ENCODE measurements around the gene R3HDM2. TPM values are rescaled to one million over a fixed set of nuclear protein-coding genes. Genes with fewer than 3 reads are reported as not detected.
"Not testable (repeated sequence)": the region's sequence is repeated elsewhere in the genome, so short reads cannot be mapped to it uniquely, and the experiment has no call there.

The R3HDM2 gene
- total RNA-seq, 1 donor from 2014 or later: 19.2 TPM

GRCh38 chr12:57342207-57342691, 88.6 kb downstream of the R3HDM2 start:
- no peak for FAIRE-seq
- Mint-ChIP-seq H3K4me1 (ENCODE audit: low read depth, unreplicated experiment) (peaks cover 22% of the 10 kb centered on the region), H3K9me3 (ENCODE audit: unreplicated experiment) (no peaks in the 10 kb centered on the region), H3K4me3 (ENCODE audit: unreplicated experiment) (peak overlapping the region; percentile 79), H3K36me3 (ENCODE audit: low read depth, unreplicated experiment) (peaks cover 2% of the 10 kb centered on the region), H3K27me3 (ENCODE audit: low read depth, unreplicated experiment) (no peaks in the 10 kb centered on the region), H3K27ac (ENCODE audit: unreplicated experiment) (peak overlapping the region; percentile 70)
- H2AFZ ChIP-seq (ENCODE audit: low read depth, low read length): no peak overlapping the region
- no peak overlapping the region for H3K4me3 ChIP-seq (ENCODE audit: insufficient read depth, low read depth, low read length)
- no peak overlapping the region for H3K9ac ChIP-seq (ENCODE audit: low read length)
- no peak overlapping the region for H3K27ac ChIP-seq (ENCODE audit: low read depth, low read length)
- no peaks in the 10 kb centered on the region for H3K79me2 ChIP-seq (ENCODE audit: insufficient read depth, low read length)
- H3K27me3 ChIP-seq (ENCODE audit: insufficient read depth, low read length): no peaks in the 10 kb centered on the region
- TF ChIP-seq, protein P1, sequence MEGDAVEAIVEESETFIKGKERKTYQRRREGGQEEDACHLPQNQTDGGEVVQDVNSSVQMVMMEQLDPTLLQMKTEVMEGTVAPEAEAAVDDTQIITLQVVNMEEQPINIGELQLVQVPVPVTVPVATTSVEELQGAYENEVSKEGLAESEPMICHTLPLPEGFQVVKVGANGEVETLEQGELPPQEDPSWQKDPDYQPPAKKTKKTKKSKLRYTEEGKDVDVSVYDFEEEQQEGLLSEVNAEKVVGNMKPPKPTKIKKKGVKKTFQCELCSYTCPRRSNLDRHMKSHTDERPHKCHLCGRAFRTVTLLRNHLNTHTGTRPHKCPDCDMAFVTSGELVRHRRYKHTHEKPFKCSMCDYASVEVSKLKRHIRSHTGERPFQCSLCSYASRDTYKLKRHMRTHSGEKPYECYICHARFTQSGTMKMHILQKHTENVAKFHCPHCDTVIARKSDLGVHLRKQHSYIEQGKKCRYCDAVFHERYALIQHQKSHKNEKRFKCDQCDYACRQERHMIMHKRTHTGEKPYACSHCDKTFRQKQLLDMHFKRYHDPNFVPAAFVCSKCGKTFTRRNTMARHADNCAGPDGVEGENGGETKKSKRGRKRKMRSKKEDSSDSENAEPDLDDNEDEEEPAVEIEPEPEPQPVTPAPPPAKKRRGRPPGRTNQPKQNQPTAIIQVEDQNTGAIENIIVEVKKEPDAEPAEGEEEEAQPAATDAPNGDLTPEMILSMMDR (IDR thresholded peaks at IDR 0.05; ENCODE audit: insufficient read depth, low read depth, low read length): no peak
- no peak for TF ChIP-seq EZH2 (IDR thresholded peaks at IDR 0.05; ENCODE audit: insufficient read depth, low read length)
- H3K36me3 ChIP-seq (ENCODE audit: insufficient read depth, low read length): no peaks in the 10 kb centered on the region
- no peaks in the 10 kb centered on the region for H3K4me1 ChIP-seq (ENCODE audit: insufficient read depth, low read length)
- peak overlapping the region; percentile 58 for H3K4me2 ChIP-seq (ENCODE audit: low read length)
- no peaks in the 10 kb centered on the region for H4K20me1 ChIP-seq (ENCODE audit: insufficient read depth, low read length)
- peak; percentile 52 for DNase-seq (ENCODE audit: low read depth)
- H3K9me3 ChIP-seq (ENCODE audit: insufficient read depth, low read depth, low read length): no peaks in the 10 kb centered on the region

GRCh38 chr12:57341275-57341990, 89.4 kb downstream of the R3HDM2 start:
- Histone ChIP-seq H3K4me3 (ENCODE audit: insufficient read depth, low read depth, low read length) (no peak overlapping the region), H3K27me3 (ENCODE audit: insufficient read depth, low read length) (no peaks in the 10 kb centered on the region), H3K9me3 (ENCODE audit: insufficient read depth, low read depth, low read length) (no peaks in the 10 kb centered on the region), H4K20me1 (ENCODE audit: insufficient read depth, low read length) (no peaks in the 10 kb centered on the region), H3K27ac (ENCODE audit: low read depth, low read length) (no peak overlapping the region), H3K9ac (ENCODE audit: low read length) (no peak overlapping the region), H3K4me1 (ENCODE audit: insufficient read depth, low read length) (no peaks in the 10 kb centered on the region), H3K4me2 (ENCODE audit: low read length) (no peak overlapping the region), H3K79me2 (ENCODE audit: insufficient read depth, low read length) (no peaks in the 10 kb centered on the region), H3K36me3 (ENCODE audit: insufficient read depth, low read length) (no peaks in the 10 kb centered on the region), H2AFZ (ENCODE audit: low read depth, low read length) (no peak overlapping the region)
- peaks cover 2% of the 10 kb centered on the region for H3K36me3 Mint-ChIP-seq (ENCODE audit: low read depth, unreplicated experiment)
- DNase-seq (ENCODE audit: low read depth) (peak; percentile 14), FAIRE-seq (no peak)
- TF ChIP-seq, protein P1 (IDR thresholded peaks at IDR 0.05; ENCODE audit: insufficient read depth, low read depth, low read length): no peak
- no peak for TF ChIP-seq EZH2 (IDR thresholded peaks at IDR 0.05; ENCODE audit: insufficient read depth, low read length)
- H3K9me3 Mint-ChIP-seq (ENCODE audit: unreplicated experiment): no peaks in the 10 kb centered on the region
- H3K27ac Mint-ChIP-seq (ENCODE audit: unreplicated experiment): peak overlapping the region; percentile 77
- H3K27me3 Mint-ChIP-seq (ENCODE audit: low read depth, unreplicated experiment): no peaks in the 10 kb centered on the region
- peaks cover 22% of the 10 kb centered on the region for H3K4me1 Mint-ChIP-seq (ENCODE audit: low read depth, unreplicated experiment)
- peak overlapping the region; percentile 37 for H3K4me3 Mint-ChIP-seq (ENCODE audit: unreplicated experiment)

- Mint-ChIP-seq H3K9me3 (ENCODE audit: unreplicated experiment) (no peaks in the 10 kb centered on the region), H3K36me3 (ENCODE audit: low read depth, unreplicated experiment) (peaks cover 2% of the 10 kb centered on the region), H3K27me3 (ENCODE audit: low read depth, unreplicated experiment) (no peaks in the 10 kb centered on the region), H3K4me3 (ENCODE audit: unreplicated experiment) (no peak overlapping the region), H3K27ac (ENCODE audit: unreplicated experiment) (peak overlapping the region; percentile 41), H3K4me1 (ENCODE audit: low read depth, unreplicated experiment) (peaks cover 22% of the 10 kb centered on the region)
- H3K79me2 ChIP-seq (ENCODE audit: insufficient read depth, low read length): no peaks in the 10 kb centered on the region
- peak; percentile 86 for DNase-seq (ENCODE audit: low read depth)
- no peak overlapping the region for H2AFZ ChIP-seq (ENCODE audit: low read depth, low read length)
- H3K4me3 ChIP-seq (ENCODE audit: insufficient read depth, low read depth, low read length): no peak overlapping the region
- TF ChIP-seq, protein P1 (IDR thresholded peaks at IDR 0.05; ENCODE audit: insufficient read depth, low read depth, low read length): no peak
- no peak for TF ChIP-seq EZH2 (IDR thresholded peaks at IDR 0.05; ENCODE audit: insufficient read depth, low read length)
- H3K27ac ChIP-seq (ENCODE audit: low read depth, low read length): no peak overlapping the region
- no peak for FAIRE-seq
- H3K27me3 ChIP-seq (ENCODE audit: insufficient read depth, low read length): no peaks in the 10 kb centered on the region
- no peak overlapping the region for H3K9ac ChIP-seq (ENCODE audit: low read length)
- no peaks in the 10 kb centered on the region for H3K9me3 ChIP-seq (ENCODE audit: insufficient read depth, low read depth, low read length)
- H3K4me2 ChIP-seq (ENCODE audit: low read length): peak overlapping the region; percentile 2
- no peaks in the 10 kb centered on the region for H3K36me3 ChIP-seq (ENCODE audit: insufficient read depth, low read length)
- H4K20me1 ChIP-seq (ENCODE audit: insufficient read depth, low read length): no peaks in the 10 kb centered on the region
- H3K4me1 ChIP-seq (ENCODE audit: insufficient read depth, low read length): no peaks in the 10 kb centered on the region
Observed at GRCh38 chr12:57340104-57340503, 90.7 kb downstream of the R3HDM2 start.

- not testable (repeated sequence) for H3K9ac ChIP-seq (ENCODE audit: low read length); H3K4me2 ChIP-seq (ENCODE audit: low read length); H3K27me3 ChIP-seq (ENCODE audit: insufficient read depth, low read length); H3K27ac ChIP-seq (ENCODE audit: low read depth, low read length); H3K4me3 ChIP-seq (ENCODE audit: insufficient read depth, low read depth, low read length); H2AFZ ChIP-seq (ENCODE audit: low read depth, low read length); H3K27me3 Mint-ChIP-seq (ENCODE audit: low read depth, unreplicated experiment); H3K4me1 ChIP-seq (ENCODE audit: insufficient read depth, low read length); H3K4me3 Mint-ChIP-seq (ENCODE audit: unreplicated experiment); H3K36me3 ChIP-seq (ENCODE audit: insufficient read depth, low read length); H3K79me2 ChIP-seq (ENCODE audit: insufficient read depth, low read length); H3K27ac Mint-ChIP-seq (ENCODE audit: unreplicated experiment); DNase-seq (ENCODE audit: low read depth); H3K36me3 Mint-ChIP-seq (ENCODE audit: low read depth, unreplicated experiment); H3K9me3 Mint-ChIP-seq (ENCODE audit: unreplicated experiment); FAIRE-seq; H3K9me3 ChIP-seq (ENCODE audit: insufficient read depth, low read depth, low read length); H4K20me1 ChIP-seq (ENCODE audit: insufficient read depth, low read length)
- peaks cover 11% of the 10 kb centered on the region for H3K4me1 Mint-ChIP-seq (ENCODE audit: low read depth, unreplicated experiment)
Observed at GRCh38 chr12:57336299-57336698, 94.5 kb downstream of the R3HDM2 start.

All from astrocyte (in vitro differentiated cells and primary cell).